Activated CD8-positive, alpha-beta memory T cell treated with anti-CD3 and anti-CD28 coated beads, Interleukin-2, amount 50 U/mL, for 48 hours (primary cell): ENCODE data around the gene OR4K5.
"Not testable (repeated sequence)": the region's sequence is repeated elsewhere in the genome, so short reads cannot be mapped to it uniquely, and the experiment has no call there.

Experiments used
- DNase-seq: peaks from one replicate; pipeline ENCODE4 v3.0.0-alpha.2; 2020

OR4K5 gene, protein sequence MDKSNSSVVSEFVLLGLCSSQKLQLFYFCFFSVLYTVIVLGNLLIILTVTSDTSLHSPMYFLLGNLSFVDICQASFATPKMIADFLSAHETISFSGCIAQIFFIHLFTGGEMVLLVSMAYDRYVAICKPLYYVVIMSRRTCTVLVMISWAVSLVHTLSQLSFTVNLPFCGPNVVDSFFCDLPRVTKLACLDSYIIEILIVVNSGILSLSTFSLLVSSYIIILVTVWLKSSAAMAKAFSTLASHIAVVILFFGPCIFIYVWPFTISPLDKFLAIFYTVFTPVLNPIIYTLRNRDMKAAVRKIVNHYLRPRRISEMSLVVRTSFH

DNA sequence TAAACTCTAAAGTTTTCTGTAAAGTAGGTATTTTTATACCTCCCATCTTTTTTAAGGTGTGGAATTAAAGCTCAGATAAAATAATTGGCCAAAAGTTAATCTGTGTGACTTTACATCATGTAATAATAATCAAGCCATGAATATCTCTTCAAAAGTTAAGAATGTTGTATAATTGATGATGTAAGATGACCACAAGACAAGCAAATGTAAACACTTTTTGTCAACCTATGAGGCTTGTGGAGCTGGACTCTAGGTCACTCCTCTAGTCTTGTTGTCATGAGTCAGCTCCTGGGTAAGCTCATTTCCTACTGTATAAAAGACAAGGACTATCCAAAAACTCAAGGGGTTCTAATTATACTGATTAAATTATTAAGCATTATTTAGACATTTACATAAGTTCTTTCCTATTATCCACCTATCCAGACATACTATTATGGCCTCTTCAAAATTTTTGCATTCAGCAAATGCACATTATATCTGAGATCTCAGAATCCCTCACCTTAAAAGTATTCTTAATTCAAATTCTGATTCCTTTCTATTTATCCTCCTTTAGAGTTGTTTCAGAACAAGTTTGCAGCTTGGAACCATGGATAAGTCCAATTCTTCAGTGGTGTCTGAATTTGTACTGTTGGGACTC is at the start of gene OR4K5:
OR4K5 (plus strand) TSS at position 587 of the 637 bp plus-strand sequence; CDS start at position 587, 0 bp downstream.
- no peak for DNase-seq

DNA sequence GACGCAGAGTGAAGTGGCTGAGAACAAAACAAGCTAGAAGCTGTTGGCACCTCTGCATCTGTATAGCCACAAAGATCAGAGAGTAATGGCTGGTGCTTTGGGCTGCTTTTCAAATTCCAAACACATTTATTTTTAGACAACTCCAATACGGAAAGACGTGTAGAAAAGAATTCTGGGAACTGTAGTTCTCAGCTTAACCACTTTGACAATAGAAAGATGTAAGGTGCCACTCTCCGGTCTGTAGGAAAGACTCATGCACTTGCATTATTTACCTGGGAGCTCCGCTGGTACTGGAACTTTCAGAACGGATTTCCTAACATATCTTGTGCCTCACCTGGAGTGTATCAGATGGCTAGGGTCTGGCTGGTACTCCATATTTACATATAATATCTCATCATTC is 47.2 kb upstream of the OR4K5 start:
- DNase-seq, result no peak

DNA sequence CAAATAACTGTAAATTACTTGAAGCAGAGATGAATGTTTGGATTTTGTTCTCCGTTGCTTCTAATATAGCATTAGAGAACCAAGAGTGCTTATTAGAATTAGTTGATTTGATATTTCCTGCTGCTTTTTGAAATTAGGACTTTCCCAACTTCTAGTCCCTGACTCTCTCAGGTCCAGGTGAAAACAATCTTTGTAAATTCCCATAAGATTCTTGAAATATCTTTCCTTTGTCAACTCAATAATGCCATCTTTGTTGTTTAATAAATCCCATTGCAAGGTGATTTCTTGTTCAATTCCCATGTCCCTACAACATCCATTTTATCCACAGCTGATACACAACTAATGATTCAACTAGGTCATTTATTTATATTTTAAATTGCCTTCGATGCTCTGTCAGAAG is 45.6 kb upstream of the OR4K5 start, which contains the start of gene OR4K2:
OR4K2 (plus strand) TSS at position 301 of the 400 bp plus-strand sequence. CDS start 1,126 bp downstream, outside the sequence.
- DNase-seq, result no peak

DNA sequence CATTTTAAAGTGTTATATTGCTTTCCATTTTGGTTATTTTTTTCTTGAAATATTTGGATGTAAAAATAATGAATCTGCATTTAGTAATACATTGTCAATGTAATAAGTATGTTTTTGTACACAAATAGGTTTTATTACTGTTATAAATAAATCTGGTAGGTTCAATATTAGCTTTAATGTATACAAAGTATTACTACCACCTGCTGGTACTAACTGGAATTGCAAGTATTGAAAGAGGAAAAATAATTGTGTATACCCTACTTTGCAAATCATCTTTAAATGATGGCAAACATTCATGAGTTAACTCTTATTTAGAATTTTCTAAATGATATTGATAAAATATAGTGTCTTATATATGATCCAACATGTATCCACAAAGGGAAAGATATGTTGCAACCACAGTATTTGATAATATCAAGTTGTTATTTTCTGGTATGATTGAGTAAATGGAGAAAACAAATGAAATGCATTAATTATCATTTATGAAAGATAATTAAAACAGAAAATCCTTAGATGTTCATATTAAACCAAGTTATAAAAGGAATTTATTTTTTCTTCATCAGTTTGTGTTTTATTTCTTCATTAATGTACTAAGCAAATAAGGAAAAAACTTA is 42.3 kb upstream of the OR4K5 start:
- DNase-seq, result no peak

DNA sequence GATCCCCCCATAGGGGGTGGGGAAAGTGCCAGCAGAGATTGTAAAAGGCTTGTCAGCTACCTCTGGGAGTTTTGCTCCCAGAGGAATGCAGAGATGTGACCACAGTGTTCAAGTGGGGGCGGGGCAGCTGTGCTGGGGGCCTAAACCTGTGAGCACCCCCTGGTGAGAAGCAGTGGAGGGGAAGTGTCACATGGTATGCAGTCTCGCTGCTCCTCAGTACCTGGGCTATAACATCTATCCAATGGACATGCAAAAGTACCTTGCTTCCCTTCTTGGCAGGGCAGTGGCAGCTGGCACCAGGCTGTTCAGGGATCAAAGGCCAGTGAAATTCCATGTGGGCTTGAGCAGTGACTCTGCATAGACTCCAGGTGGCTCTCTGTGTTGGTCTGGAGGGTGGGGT is 25.1 kb upstream of the OR4K5 start:
- no peak for DNase-seq

DNA sequence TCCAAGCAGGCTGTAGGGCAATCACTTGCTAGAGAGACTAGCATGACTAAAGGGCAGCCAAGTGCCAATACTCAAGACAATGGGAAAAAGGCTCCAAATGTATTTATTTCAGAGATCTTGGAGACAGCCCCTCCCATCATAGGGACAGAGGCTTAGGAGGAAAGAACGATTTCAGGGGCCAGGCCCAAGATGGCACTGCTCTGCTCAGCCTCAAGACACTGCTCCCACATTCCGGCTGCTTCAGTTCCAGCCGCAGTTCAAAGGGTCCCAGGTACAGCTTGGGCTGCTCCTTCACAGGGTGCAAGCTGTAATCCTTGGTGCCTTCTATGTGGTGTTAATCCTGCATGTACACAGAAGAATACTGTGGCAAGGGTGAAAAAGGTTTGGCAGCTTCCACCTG is 19.4 kb upstream of the OR4K5 start:
- no peak for DNase-seq

DNA sequence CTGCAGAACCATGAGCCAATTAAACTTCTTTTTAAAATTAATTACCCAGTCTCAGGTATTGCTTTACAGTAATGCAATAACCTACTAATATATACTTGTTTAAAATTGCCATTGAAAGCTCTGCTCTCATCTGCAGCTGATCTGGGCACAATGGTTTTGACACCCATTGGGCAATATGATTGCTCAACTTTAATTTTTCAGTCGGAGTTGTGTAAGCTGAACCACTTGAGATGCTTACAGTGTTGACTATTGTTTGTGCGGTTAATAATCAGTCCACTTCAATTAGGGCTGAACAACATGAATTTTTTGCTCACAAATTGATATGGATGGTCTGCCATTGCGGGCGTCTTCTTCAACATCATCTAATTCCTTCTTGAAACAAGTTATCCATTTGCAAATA is 18.0 kb upstream of the OR4K5 start:
- DNase-seq, result no peak

DNA sequence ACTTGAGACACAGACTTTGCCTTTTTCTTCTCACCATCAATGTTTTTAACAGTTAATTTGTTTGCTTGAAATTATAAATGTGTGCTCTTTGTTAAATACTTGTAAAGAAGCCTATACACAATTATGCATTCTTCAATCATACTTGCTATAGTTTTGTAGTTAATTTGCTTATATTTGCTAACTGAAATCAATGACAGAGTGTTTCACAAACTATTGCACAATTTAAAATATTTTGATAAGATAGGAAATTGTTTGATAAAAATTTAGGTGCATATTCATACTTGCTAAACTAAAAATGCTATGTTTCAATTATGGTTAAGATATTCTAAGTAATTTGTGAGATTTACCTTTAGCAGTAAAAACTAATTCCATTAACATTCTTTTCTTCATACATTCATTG is 13.7 kb upstream of the OR4K5 start:
- DNase-seq, result no peak

DNA sequence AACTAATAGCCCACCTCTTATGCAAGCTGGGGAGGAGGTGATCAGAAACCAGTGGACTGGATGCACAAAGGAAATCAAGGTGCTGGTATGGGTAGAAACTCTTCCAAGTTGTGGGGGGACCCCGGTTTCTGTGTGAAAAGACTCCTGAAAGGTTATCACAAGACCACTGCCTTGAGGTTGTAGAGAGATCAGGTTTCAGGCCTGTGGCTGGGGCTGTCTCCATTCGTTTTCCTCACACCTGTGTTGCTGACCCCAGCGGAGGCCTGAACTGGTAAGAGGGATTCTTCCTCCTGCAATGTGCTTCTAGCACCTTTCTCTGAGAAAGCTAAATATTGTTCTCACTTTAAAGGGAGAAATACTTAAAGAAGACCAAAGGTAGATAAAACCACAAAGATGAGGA is 9.3 kb upstream of the OR4K5 start:
- no peak for DNase-seq

DNA sequence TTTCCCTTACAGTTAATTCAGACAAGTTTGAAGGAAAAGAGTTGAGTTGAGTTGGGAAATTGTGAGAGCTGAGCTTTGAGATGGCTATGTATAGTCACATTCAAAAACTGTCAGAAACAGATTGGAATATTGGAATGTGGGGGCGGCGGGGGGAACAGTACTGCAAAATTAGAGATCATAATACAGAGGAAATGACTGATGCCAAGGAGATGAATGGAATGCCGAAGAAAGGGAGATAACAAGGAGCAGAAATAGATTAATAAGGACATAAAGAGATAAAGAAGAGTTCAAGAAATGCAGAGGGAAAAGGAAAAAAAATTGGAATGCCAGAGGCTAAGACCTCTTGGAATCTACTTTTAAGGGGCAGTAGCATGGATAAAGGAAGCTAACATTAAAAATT is 3.2 kb upstream of the OR4K5 start:
- DNase-seq, result no peak

DNA sequence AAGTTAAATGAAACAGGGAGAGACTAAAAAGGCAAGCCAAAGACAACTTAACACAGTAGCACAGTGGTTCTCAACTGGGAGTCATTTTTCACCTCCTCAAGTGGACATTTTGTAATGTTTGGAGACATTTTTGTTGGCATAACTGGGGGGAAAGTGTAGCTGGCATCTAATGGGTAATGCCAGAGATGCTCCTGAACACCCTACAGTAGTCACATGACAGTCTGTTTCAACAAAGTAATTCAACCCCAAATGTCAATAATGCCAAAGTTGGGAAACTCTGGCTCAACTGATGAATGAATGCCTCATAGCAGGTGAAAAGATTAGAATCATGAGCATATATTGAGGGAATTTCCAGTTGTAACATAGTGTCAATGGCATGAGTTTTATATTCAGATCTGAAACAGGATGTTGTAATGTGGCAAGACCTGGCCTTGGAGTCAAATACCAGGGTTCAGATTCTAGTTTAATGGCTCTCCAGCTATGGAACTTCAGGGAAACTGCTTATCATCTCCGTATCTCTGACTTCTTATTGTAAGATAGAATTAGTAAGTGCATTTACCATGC is 2.4 kb upstream of the OR4K5 start:
- no peak for DNase-seq

DNA sequence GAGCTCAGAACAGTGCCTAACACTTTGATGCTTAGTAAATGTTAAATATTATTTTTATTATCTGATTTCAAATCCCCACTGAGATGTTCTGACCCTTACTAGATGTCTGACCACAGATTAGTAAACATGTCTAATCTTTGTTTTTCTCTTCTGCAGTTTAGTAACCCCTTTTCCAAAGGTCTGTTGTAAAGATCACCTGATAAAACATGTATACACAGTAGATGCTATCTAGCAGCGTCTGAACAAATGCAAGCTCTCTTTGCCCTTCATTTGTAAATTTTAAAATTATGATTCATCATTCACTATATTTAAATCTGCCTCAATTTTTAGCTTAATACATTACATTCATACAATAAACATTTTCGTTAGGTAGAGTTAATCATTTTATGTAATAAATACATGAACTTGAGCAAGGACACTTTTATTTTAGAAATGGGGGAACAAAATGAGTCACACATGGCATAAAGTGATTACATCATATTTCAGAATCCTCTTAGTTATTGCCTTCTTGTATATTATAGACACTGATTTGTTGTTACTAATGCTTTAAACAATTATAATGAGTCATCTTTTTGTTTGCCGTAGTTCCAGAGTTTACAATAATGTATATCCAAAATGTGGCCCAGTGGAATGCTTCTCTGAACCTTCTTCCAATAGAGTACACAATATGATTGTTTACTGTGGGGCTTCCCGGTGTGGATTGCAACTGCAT is 1.7 kb upstream of the OR4K5 start:
- no peak for DNase-seq

DNA sequence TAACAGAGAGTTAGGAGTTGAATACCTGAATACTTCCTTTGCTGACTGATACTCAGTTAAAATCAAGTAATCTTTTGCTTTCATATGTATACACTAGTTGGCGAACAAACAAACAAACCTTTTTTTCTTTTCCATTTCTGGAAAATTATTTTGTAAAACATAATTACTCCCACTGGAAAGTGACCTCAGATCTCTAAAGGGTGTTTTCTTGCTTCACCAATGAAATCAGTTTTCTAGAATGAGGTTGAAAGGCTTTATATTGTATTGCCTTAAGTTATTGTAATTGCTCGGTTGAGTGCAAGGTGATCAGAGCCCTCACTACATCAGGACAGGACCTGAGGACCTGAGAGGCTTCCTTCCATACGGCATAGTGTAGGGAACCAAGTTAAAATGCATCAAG is 10.2 kb downstream of the OR4K5 start, which contains the start of gene OR4K1:
OR4K1 (plus strand) TSS at position 301 of the 400 bp plus-strand sequence. CDS start 4,750 bp downstream, outside the sequence.
- no peak for DNase-seq

DNA sequence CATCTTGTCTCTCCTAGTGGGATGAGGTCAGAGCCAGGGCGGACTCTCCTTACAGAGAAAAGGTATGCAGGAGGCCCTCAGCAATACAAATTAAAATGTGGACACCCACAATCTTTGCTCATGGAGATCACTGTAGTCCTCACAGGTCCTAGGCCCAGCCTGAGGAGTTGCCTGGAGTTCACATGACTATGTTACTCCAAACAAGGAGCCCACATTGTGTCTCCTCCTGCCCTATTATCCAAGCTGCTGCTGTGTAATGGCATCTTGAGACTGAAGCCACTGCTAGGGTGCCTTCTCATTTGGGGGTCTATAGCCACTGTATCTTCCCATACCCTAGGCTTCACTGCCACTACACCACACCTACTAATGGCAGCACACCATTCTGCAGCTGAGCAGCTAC is 21.3 kb downstream of the OR4K5 start:
- no peak for DNase-seq

DNA sequence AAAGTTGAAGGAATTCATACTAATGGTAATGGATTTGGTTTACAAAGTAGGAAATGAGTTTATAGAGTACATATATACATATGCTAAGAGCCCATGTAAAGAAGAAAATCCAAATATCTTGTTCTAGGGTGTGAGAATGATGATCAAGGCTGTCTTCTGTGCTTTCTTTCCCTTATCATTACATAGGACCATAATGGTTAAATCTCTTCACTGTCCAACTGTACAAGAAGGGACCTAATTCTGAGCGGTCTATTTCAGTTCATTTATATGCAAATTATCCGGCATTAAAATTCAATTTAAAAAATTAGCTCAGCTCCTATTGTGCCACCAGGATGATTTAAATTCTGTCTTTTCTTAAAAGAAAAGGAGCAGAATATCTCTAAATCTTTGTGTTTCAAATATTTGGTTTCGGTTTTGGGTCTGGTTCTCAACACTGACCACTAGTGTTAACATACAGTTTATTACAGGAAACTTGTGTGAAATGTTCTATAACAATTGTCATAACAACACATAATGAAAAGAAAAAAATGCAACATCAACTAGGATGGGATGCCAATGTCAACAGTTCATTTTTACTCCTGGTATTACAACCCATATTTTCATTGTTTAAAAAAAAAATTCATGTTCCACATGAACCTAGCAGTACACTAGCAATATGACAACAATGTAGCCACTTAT is 27.1 kb downstream of the OR4K5 start:
- DNase-seq, result no peak

DNA sequence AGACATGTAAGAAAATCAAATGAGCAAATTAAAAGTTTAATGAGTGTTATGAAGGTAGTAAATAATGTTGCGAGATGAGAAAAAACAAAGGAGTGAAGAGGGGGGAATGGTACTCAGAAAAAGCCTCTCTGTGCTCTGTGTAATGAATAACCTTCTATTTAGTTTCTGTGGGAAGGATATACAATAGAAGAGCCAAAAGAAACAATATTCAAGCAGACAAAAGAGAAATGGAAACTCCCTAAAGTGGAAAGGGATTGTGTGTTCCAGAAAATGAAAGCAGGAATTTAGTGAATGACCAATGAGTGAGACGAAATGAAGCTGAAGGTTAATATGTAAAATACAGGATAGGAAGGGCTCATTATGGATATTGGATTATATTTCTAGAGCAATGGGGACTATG is 28.8 kb downstream of the OR4K5 start:
- no peak for DNase-seq

DNA sequence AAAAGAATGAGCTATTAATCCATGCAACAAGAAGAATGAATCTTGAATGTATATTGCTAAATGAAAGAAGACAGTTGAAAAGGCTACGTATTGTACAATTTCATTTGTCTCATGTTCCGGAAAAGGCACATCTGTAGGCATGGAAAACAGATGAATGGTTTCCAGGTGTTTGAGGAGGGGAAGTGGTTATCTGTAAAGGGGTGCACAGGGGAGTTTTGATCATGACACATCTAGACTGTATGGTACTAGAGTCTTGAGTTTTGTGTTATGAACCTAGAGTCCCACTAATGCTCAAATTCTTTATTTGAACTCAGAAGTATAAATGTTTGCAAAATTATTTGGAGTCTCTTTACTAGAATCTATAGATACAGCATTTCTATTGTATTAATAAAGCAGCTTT is 49.3 kb downstream of the OR4K5 start:
- DNase-seq, result not testable (repeated sequence)
